Inflammatory macrophage treated with lipopolysaccharide for 4 hours (primary cell): ENCODE results near the gene SCFD1.
"Not testable (repeated sequence)": the region's sequence is repeated elsewhere in the genome, so short reads cannot be mapped to it uniquely, and the experiment has no call there.

Source experiments
- DNase-seq: peaks from one replicate; pipeline ENCODE4 v3.0.0-alpha.2; 2020

SCFD1 gene

GRCh38 chr14:30678926-30679431 lies 56.9 kb downstream of the SCFD1 start:
- DNase-seq, result no peak

- DNase-seq, result no peak
Observed at GRCh38 chr14:30680036-30680435, 57.9 kb downstream of the SCFD1 start.

GRCh38 chr14:30680776-30681175 lies 58.7 kb downstream of the SCFD1 start:
- DNase-seq, result not testable (repeated sequence)

- no peak for DNase-seq
Observed at GRCh38 chr14:30681752-30682355, 59.7 kb downstream of the SCFD1 start.

- not testable (repeated sequence) for DNase-seq
Observed at GRCh38 chr14:30690487-30691355, 68.6 kb downstream of the SCFD1 start.

GRCh38 chr14:30691751-30692398 lies 69.8 kb downstream of the SCFD1 start:
- DNase-seq, result no peak

GRCh38 chr14:30692669-30693068 lies 70.5 kb downstream of the SCFD1 start:
- no peak for DNase-seq

- no peak for DNase-seq
Observed at GRCh38 chr14:30698463-30698862, 76.3 kb downstream of the SCFD1 start.

GRCh38 chr14:30706704-30707103 lies 84.6 kb downstream of the SCFD1 start:
- no peak for DNase-seq

GRCh38 chr14:30708157-30708556 lies 86.0 kb downstream of the SCFD1 start:
- DNase-seq, result no peak

GRCh38 chr14:30709201-30709600 lies 87.1 kb downstream of the SCFD1 start:
- no peak for DNase-seq

GRCh38 chr14:30710876-30711275 lies 88.8 kb downstream of the SCFD1 start:
- no peak for DNase-seq

- DNase-seq, result no peak
Observed at GRCh38 chr14:30719137-30719536, 97.0 kb downstream of the SCFD1 start.

- DNase-seq, result no peak
Observed at GRCh38 chr14:30725763-30726162, 103.6 kb downstream of the SCFD1 start.

GRCh38 chr14:30728471-30728870 lies 106.4 kb downstream of the SCFD1 start:
- no peak for DNase-seq

- DNase-seq, result no peak
Observed at GRCh38 chr14:30737916-30738315, 115.8 kb downstream of the SCFD1 start.

GRCh38 chr14:30738978-30739377 lies 116.9 kb downstream of the SCFD1 start:
- DNase-seq, result no peak

- DNase-seq, result no peak
Observed at GRCh38 chr14:30748343-30748742, 126.2 kb downstream of the SCFD1 start.

- DNase-seq, result no peak
Observed at GRCh38 chr14:30751646-30752416, 129.7 kb downstream of the SCFD1 start.

- no peak for DNase-seq
Observed at GRCh38 chr14:30753452-30753851, 131.3 kb downstream of the SCFD1 start.

GRCh38 chr14:30754778-30755177 lies 132.7 kb downstream of the SCFD1 start:
- no peak for DNase-seq

- no peak for DNase-seq
Observed at GRCh38 chr14:30756594-30756993, 134.5 kb downstream of the SCFD1 start.

- DNase-seq, result no peak
Observed at GRCh38 chr14:30757082-30757481, 135.0 kb downstream of the SCFD1 start.
